Prostate gland (tissue), 2 donors: ENCODE data around the gene GZF1. TPM values are rescaled to one million over a fixed set of nuclear protein-coding genes. Genes with fewer than 3 reads are reported as not detected.

ENCODE experiments used
- DNase-seq: peaks from one replicate; pipeline ENCODE4 v3.0.0-alpha.2; 2019; ENCODE audit warnings: low spot score
- H3K27ac ChIP-seq, 2 donors: fragments of 200-600 bp; sonication (generic); 2 replicates each; pipeline ENCODE4 v1.5.1; 2017 to 2019
- H3K27me3 ChIP-seq: fragments of 200-600 bp; sonication (generic); replicated peaks from 2 replicates; pipeline ENCODE4 v1.5.1; 2019; ENCODE audit not compliant: insufficient read depth
- H3K36me3 ChIP-seq, 2 donors: fragments of 200-600 bp; sonication (generic); 1 replicate in 1 of 2; 2 replicates in 1 of 2; pipeline versions ENCODE4 v1.5.1 to v1.8.1; 2017 to 2019
- H3K4me1 ChIP-seq: fragments of 200-600 bp; sonication (generic); replicated peaks from 2 replicates; pipeline ENCODE4 v1.5.1; 2019
- H3K4me3 ChIP-seq, 2 donors: fragments of 200-600 bp; sonication (generic); 2 replicates each; pipeline ENCODE4 v1.5.1; 2017 to 2019
- H3K9me3 ChIP-seq: fragments of 200-600 bp; sonication (generic); 2 replicates; pipeline ENCODE4 v1.5.1; 2017
- POLR2A ChIP-seq: fragments of 450-650 bp; IDR thresholded peaks from one replicate; pipeline ENCODE4 v1.6.1; 2016; ENCODE audit warnings: antibody characterized with exemption, mild to moderate bottlenecking
- POLR2AphosphoS5 ChIP-seq: sonication (generic); formaldehyde crosslinking; IDR thresholded peaks from one replicate; pipeline ENCODE4 v1.6.1; 2017; ENCODE audit warnings: antibody characterized with exemption
- WGBS: methylation state at CpG from one replicate; pipeline ENCODE4 v1.1.5; 2018; 5-methylcytosine and 5-hydroxymethylcytosine counted together
- intact Hi-C: fragments of 100-400 bp; cut with DNase I; formaldehyde crosslinking; loops from one replicate; pipeline ENCODE4 v1.14.2; 2022
- total RNA-seq, 2 donors: library from RNA; depleted of rRNA; stranded (reverse); fragments of >200 nt; gene quantifications; one replicate each; pipeline ENCODE4 v1.1.0, GENCODE V29; 2016
- TF ChIP-seq, protein P1 (sequence below), 4 experiments: fragments of 200-600 bp in 2 of 4; fragments of 450-650 bp in 2 of 4; sonication (generic) in 2 of 4; IDR thresholded peaks; 1 replicate in 3 of 4; 2 replicates in 1 of 4; pipeline ENCODE4 v1.5.1; 2016 to 2019; ENCODE audit warnings: antibody characterized with exemption in 4 of 4, mild to moderate bottlenecking in 2 of 4, moderate library complexity in 2 of 4

The GZF1 gene
- total RNA-seq, 2 donors from 2014 or later, result 9.4 to 45.3 TPM

GRCh38 chr20:23371496-23371895 is 9.5 kb downstream of the GZF1 start:
- no peaks in the 10 kb centered on the region for H3K36me3 ChIP-seq
- 59% methylated on average over 4 of the region's 4 CpGs for WGBS
- H3K4me3 ChIP-seq, result no peak overlapping the region
- no peaks in the 10 kb centered on the region for H3K4me1 ChIP-seq
- TF ChIP-seq POLR2A (no peak), POLR2AphosphoS5 (no peak)
- TF ChIP-seq, protein P1, sequence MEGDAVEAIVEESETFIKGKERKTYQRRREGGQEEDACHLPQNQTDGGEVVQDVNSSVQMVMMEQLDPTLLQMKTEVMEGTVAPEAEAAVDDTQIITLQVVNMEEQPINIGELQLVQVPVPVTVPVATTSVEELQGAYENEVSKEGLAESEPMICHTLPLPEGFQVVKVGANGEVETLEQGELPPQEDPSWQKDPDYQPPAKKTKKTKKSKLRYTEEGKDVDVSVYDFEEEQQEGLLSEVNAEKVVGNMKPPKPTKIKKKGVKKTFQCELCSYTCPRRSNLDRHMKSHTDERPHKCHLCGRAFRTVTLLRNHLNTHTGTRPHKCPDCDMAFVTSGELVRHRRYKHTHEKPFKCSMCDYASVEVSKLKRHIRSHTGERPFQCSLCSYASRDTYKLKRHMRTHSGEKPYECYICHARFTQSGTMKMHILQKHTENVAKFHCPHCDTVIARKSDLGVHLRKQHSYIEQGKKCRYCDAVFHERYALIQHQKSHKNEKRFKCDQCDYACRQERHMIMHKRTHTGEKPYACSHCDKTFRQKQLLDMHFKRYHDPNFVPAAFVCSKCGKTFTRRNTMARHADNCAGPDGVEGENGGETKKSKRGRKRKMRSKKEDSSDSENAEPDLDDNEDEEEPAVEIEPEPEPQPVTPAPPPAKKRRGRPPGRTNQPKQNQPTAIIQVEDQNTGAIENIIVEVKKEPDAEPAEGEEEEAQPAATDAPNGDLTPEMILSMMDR (IDR thresholded peaks at IDR 0.05), result no peak
- no peaks in the 10 kb centered on the region for H3K9me3 ChIP-seq
- H3K27me3 ChIP-seq, result no peaks in the 10 kb centered on the region
- intact Hi-C loops, result no loop called here
- no peak for DNase-seq
- H3K27ac ChIP-seq, result no peak overlapping the region

- no peaks in the 10 kb centered on the region for H3K4me1 ChIP-seq
- H3K36me3 ChIP-seq, result no peaks in the 10 kb centered on the region
- no peak for DNase-seq
- TF ChIP-seq, protein P1 (IDR thresholded peaks at IDR 0.05), result no peak
- no peak for TF ChIP-seq POLR2AphosphoS5
- no peak for TF ChIP-seq POLR2A
- no peaks in the 10 kb centered on the region for H3K9me3 ChIP-seq
- no peaks in the 10 kb centered on the region for H3K27me3 ChIP-seq
- 80% methylated on average over 5 of the region's 5 CpGs for WGBS
- no peak overlapping the region for H3K27ac ChIP-seq
- intact Hi-C loops, result no loop called here
- no peak overlapping the region for H3K4me3 ChIP-seq
Measured at GRCh38 chr20:23374441-23374840, 12.5 kb downstream of the GZF1 start.

GRCh38 chr20:23375827-23376226 is 13.8 kb downstream of the GZF1 start:
- H3K27ac ChIP-seq, result no peak overlapping the region
- no peak overlapping the region for H3K4me3 ChIP-seq
- H3K27me3 ChIP-seq, result no peaks in the 10 kb centered on the region
- DNase-seq, result no peak
- H3K9me3 ChIP-seq, result no peaks in the 10 kb centered on the region
- no peaks in the 10 kb centered on the region for H3K36me3 ChIP-seq
- WGBS, result 96% methylated on average over 5 of the region's 5 CpGs
- TF ChIP-seq POLR2AphosphoS5 (no peak), POLR2A (no peak)
- TF ChIP-seq, protein P1 (IDR thresholded peaks at IDR 0.05), result no peak
- intact Hi-C loops, result no loop called here
- H3K4me1 ChIP-seq, result no peaks in the 10 kb centered on the region

DNA sequence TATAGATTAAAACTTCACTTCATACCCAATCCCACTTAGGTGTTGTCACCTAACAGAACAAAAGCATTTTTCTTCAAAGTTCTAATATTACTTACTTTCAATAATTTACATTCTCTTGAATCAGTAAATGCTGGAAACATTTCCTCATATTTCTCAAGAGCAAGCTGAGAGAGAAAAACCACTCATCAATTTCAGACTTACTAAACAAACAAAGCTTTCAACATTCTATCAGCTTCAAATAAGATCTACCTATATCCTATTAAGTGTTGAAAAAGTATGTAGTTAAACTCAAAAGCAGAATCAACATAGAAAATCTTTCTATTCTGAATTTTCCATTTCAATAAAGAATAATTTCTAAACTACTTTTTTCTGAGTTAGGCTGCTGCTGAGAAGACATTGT is 17.8 kb downstream of the GZF1 start:
- H3K4me3 ChIP-seq, result no peak overlapping the region
- no peaks in the 10 kb centered on the region for H3K4me1 ChIP-seq
- TF ChIP-seq POLR2A, result no peak
- no peak for TF ChIP-seq POLR2AphosphoS5
- TF ChIP-seq, protein P1 (IDR thresholded peaks at IDR 0.05), result no peak
- H3K36me3 ChIP-seq, result no peaks in the 10 kb centered on the region
- intact Hi-C loops, result no loop called here
- no peak overlapping the region for H3K27ac ChIP-seq
- no peaks in the 10 kb centered on the region for H3K9me3 ChIP-seq
- H3K27me3 ChIP-seq, result no peaks in the 10 kb centered on the region
- DNase-seq, result no peak

DNA sequence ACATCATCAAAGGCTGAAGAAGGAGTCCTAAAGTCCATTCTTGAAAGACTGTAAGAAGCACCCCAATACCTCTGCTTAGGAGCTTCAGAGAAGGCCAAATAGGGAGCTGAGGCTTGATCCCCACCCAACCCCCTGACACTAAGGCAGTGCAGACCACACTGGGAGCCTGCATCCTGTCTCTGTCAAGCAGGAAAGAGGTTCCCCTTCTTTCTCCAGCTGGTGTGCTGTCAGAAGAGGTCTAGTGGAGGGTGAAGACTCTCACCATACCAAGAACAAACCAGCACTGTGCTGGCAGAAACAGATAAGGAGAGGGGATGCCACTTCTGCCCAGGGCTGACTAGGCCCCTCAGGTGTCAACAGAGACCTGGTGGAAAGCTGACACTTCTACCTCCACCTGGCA is 19.9 kb downstream of the GZF1 start:
- Histone ChIP-seq H3K36me3 (no peaks in the 10 kb centered on the region), H3K9me3 (no peaks in the 10 kb centered on the region), H3K27me3 (no peaks in the 10 kb centered on the region), H3K27ac (no peak overlapping the region), H3K4me1 (no peaks in the 10 kb centered on the region), H3K4me3 (no peak overlapping the region)
- no peak for DNase-seq
- intact Hi-C loops, result no loop called here
- TF ChIP-seq POLR2AphosphoS5 (no peak), POLR2A (no peak)
- TF ChIP-seq, protein P1 (IDR thresholded peaks at IDR 0.05), result no peak
